Kidney (tissue), 14 donors: ENCODE data around the gene TTLL5. TPM values are rescaled to one million over a fixed set of nuclear protein-coding genes. Genes with fewer than 3 reads are reported as not detected.

Experiments used
- DNase-seq, 5 donors: peaks; one replicate each; pipeline ENCODE4 v3.0.0-alpha.2; 2013 to 2020
- FAIRE-seq: peaks from 2 replicates; lab custom pipeline; 2012; peaks lifted over from hg19 to GRCh38; lab: Jason Lieb, UNC
- H3K27ac ChIP-seq, 2 donors: one replicate each; pipeline ENCODE4 v1.7.0; 2013; ENCODE audit warnings: low read depth in 2 of 2, low read length in 2 of 2, inconsistent platforms in 1 of 2
- H3K27me3 ChIP-seq: one replicate; pipeline ENCODE4 v1.7.1; 2013; ENCODE audit warnings: low read length, inconsistent platforms; ENCODE audit not compliant: control insufficient read depth, insufficient read depth
- H3K36me3 ChIP-seq, 3 donors: one replicate each; pipeline versions ENCODE4 v1.7.0 to v1.7.1; 2013; ENCODE audit warnings: low read length in 3 of 3, control low read depth in 1 of 3, inconsistent platforms in 1 of 3; ENCODE audit not compliant: insufficient read depth in 3 of 3, control insufficient read depth in 2 of 3
- H3K4me1 ChIP-seq, 3 donors: one replicate each; pipeline versions ENCODE4 v1.7.0 to v1.7.1; 2013; ENCODE audit warnings: low read length in 3 of 3, inconsistent platforms in 1 of 3, low read depth in 1 of 3; ENCODE audit not compliant: control insufficient read depth in 2 of 3, insufficient read depth in 2 of 3
- H3K4me3 ChIP-seq, 3 donors: one replicate each; pipeline versions ENCODE4 v1.7.0 to v1.8.1; 2013; ENCODE audit warnings: low read length in 3 of 3, control low read depth in 1 of 3, inconsistent platforms in 1 of 3
- H3K9ac ChIP-seq, 3 donors: one replicate each; pipeline versions ENCODE4 v1.7.0 to v1.7.1; 2013; ENCODE audit warnings: low read length in 3 of 3, control low read depth in 1 of 3, inconsistent platforms in 1 of 3
- H3K9me3 ChIP-seq, 3 donors: one replicate each; pipeline versions ENCODE4 v1.7.0 to v1.7.1; 2013; ENCODE audit warnings: low read length in 3 of 3, control low read depth in 1 of 3, inconsistent platforms in 1 of 3; ENCODE audit not compliant: control insufficient read depth in 2 of 3, insufficient read depth in 1 of 3
- CTCF ChIP-seq: IDR thresholded peaks from 3 replicates; pipeline ENCODE4 v1.5.1; 2012; ENCODE audit warnings: mild to moderate bottlenecking, moderate library complexity, borderline replicate concordance; ENCODE audit not compliant: insufficient read depth; ENCODE audit errors: extremely low read depth
- intact Hi-C: fragments of 100-400 bp; cut with DNase I; formaldehyde crosslinking; loops from one replicate; pipeline ENCODE4 v1.11.1; 2022
- polyA plus RNA-seq: library from polyadenylated mRNA; stranded (reverse); fragments of 350-450 nt; fragmentation: Illumina TruSeq; extraction: RNeasy Lipid Tissue Mini Kit (QIAGEN cat#74804); gene quantifications from one replicate; pipeline ENCODE4 v1.2.3, GENCODE V29; 2014; ENCODE audit warnings: low read depth, low replicate concordance; ENCODE audit not compliant: insufficient read depth
- total RNA-seq: library from RNA; stranded (reverse); fragmentation: NEBNext Ultra II Directional; extraction: Animal tissue kit (Norgen Biotek cat#: 25700); gene quantifications from one replicate; pipeline ENCODE4 v1.2.1, GENCODE V29; 2021
- donor health status: control.
- donor health status: control.
- donor health status: control.
- donor health status: control.
- donor health status: control.
- donor health status: DM: yes; HTN: yes; CAD: no.
- donor health status: Normal renal cell carcinoma (clear cell type).

TTLL5 gene
- total and polyA plus RNA-seq, 2 donors from 2014 or later = 16.8 to 37.2 TPM

- peaks cover 0 to 20% (median 13%) of the 10 kb centered on the region in 3 donors for H3K4me1 ChIP-seq
- peak overlapping the region in 1 of 2 donors; percentile 10 for H3K27ac ChIP-seq
- FAIRE-seq (no peak), DNase-seq (peak in 1 of 5 donors; percentile 14)
- intact Hi-C loops = no loop called here
- no peaks in the 10 kb centered on the region for H3K9me3 ChIP-seq
- H3K36me3 ChIP-seq = no peaks in the 10 kb centered on the region
- no peak for TF ChIP-seq CTCF
- no peaks in the 10 kb centered on the region for H3K27me3 ChIP-seq
- H3K4me3 ChIP-seq = no peak overlapping the region
- H3K9ac ChIP-seq = no peak overlapping the region
Observed at GRCh38 chr14:75630695-75631452, 30.2 kb upstream of the TTLL5 start.

DNA sequence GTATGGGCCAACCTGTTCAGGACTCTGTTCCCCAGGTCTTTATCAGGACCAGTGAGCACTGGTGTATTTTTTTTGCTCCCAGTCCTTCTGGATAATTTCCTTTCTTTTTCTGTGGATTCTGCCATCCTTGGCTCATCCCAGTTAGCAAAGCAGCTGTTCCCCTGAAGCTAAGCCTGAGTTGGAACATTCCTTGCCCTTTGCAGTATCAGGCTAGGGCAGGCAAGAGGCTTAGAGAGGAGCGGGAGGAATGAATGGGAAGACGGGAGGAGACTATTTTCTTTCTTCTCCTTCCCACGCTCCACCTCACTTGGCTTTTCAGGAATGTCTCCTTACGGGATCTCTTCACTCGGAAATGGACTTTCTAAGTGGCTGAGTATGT, 29.6 kb upstream of the TTLL5 start:
- DNase-seq (peak in 1 of 5 donors; percentile 54), FAIRE-seq (no peak)
- Histone ChIP-seq H3K36me3 (no peaks in the 10 kb centered on the region), H3K9me3 (no peaks in the 10 kb centered on the region), H3K4me3 (no peak overlapping the region), H3K27me3 (no peaks in the 10 kb centered on the region), H3K9ac (no peak overlapping the region), H3K4me1 (peaks cover 0 to 20% (median 13%) of the 10 kb centered on the region in 3 donors), H3K27ac (peak overlapping the region in 1 of 2 donors; percentile 15)
- intact Hi-C loops = no loop called here
- no peak for TF ChIP-seq CTCF

DNA sequence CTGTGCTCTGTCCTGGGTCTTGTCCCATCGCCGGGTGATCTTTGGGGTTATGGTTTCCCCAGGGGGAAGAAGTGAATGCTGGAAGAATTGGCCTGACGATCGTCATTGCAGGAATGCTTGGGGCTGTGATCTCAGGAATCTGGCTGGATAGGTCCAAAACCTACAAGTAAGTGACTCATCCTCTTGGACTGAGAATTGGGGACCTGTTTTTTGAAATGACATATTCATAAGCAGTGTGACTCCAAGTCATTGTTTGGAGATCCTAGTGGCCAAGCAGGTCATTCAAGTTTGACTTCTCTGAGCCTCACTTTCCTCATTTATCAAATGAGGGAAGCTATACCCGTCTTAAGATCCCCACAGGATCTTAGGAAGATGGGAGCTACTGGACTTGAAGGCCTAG, 26.2 kb upstream of the TTLL5 start:
- H3K4me1 ChIP-seq = peaks cover 0 to 10% (median 8%) of the 10 kb centered on the region in 3 donors
- DNase-seq = no peak
- no peak for TF ChIP-seq CTCF
- intact Hi-C loops = no loop called here
- H3K27ac ChIP-seq = no peak overlapping the region
- no peaks in the 10 kb centered on the region for H3K27me3 ChIP-seq
- H3K4me3 ChIP-seq = no peak overlapping the region
- no peaks in the 10 kb centered on the region for H3K36me3 ChIP-seq
- no peaks in the 10 kb centered on the region for H3K9me3 ChIP-seq
- H3K9ac ChIP-seq = no peak overlapping the region
- no peak for FAIRE-seq
